Fibroblast of the aortic adventitia (primary cell): Measurements from ENCODE around the gene CHCHD6. TPM values are rescaled to one million over a fixed set of nuclear protein-coding genes. Genes with fewer than 3 reads are reported as not detected.

Source experiments
- DNase-seq: peaks from one replicate; pipeline ENCODE4 v3.0.0-alpha.2; 2010; ENCODE audit warnings: low read depth
- H3K4me3 ChIP-seq: 2 replicates; pipeline ENCODE4 v1.5.1; 2011; ENCODE audit warnings: low read depth, mild to moderate bottlenecking, control low read depth, low read length, moderate library complexity
- CTCF ChIP-seq: IDR thresholded peaks from 2 replicates; pipeline ENCODE4 v1.5.1; 2011; ENCODE audit warnings: mild to moderate bottlenecking, low read length, control low read depth, inconsistent platforms; ENCODE audit not compliant: insufficient read depth
- total RNA-seq: library from RNA; depleted of rRNA; stranded (reverse); fragments of >200 nt; gene quantifications from 2 replicates; pipeline ENCODE4 v1.2.3, GENCODE V29; 2012; ENCODE audit warnings: low replicate concordance

The CHCHD6 gene
- total RNA-seq, 1 donor: 10.8 TPM

DNA sequence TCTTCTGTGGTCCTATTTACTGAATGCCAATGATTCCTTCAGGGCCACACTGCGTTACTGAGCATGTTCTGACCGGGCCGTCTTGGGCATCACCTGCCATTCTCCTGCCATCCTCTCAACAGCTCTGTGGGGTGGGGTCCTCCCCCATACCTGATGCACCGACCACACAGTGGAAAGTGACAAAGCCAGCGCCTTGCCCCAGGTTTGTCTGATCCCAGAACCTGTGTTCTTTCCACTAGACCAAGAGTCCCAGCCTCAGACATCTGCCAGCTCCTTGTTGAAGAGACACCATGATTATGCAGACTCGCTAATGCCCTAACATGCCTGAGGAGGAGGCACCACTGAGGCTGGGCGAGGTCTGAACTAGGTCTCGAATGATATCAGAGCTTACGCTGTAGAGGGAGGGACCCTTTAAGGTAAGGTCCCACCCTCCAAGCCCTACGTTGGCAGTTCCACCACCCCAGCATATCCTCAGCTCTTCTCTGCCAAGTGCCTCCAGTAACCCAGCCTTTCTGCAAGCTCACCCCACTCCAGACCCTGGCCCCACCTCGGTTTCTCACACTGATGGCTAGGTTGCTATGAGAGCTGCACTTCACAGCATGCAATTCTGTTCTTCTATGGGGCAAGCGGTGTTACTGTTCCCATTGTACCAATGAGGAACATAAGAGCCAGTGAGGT lies 249.1 kb downstream of the CHCHD6 start:
- no peak for TF ChIP-seq CTCF
- H3K4me3 ChIP-seq: no peak overlapping the region
- no peak for DNase-seq

DNA sequence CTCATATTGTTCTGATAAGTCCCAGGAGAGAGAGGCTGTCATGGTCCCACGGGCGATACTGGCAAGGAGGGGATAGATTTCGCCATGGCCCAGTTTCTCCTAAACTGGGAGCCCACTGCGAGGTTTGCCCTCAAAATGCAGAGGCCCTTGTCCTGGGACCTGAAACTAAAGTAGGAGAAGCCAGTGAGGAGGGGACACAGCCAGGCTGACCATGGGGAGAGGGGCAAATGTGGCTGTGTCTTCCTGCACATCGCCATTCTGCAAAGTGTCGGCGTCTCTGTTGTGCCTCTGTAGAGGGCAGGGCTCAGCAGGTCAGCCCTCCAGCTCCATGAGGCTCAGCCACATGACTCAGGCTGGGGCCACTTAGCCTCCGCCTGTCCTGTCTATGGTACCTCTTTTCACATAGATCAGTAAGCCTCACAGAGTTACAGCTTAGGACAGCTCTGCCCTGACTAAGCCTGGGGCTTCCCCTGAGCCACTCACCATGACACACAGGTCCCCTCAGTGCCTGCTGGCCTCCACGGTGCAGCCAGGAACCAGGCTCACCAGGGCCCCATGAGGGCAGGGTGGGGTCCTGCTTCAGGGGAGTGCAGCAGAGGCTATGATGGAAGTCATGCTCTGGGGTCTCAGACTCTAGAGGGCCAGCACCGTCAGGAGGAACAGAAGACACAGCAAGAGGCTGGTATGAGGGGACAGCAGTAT lies 250.3 kb downstream of the CHCHD6 start:
- no peak for TF ChIP-seq CTCF
- no peak overlapping the region for H3K4me3 ChIP-seq
- no peak for DNase-seq

- TF ChIP-seq CTCF: no peak
- no peak for DNase-seq
- no peak overlapping the region for H3K4me3 ChIP-seq
Observed at GRCh38 chr3:126955004-126955790, 251.2 kb downstream of the CHCHD6 start.

GRCh38 chr3:126956361-126956760 lies 252.3 kb downstream of the CHCHD6 start:
- H3K4me3 ChIP-seq: no peak overlapping the region
- no peak for DNase-seq
- TF ChIP-seq CTCF: no peak

- no peak for DNase-seq
- TF ChIP-seq CTCF: no peak
- H3K4me3 ChIP-seq: no peak overlapping the region
Observed at GRCh38 chr3:126956866-126957650, 253.0 kb downstream of the CHCHD6 start.
